ENCODE data around the gene MYO5B. TPM values are rescaled to one million over a fixed set of nuclear protein-coding genes. Genes with fewer than 3 reads are reported as not detected.

Gene MYO5B
- total RNA-seq, 1 experiment from 2014 or later = 32.1 TPM

GRCh38 chr18:50170004-50170403 is 24.9 kb downstream of the MYO5B start:
- Histone ChIP-seq H4K20me1 (ENCODE audit: insufficient read depth) (no peaks in the 10 kb centered on the region), H3K9me3 (ENCODE audit: control insufficient read depth in 1 of 2, insufficient read depth in 1 of 2, low read depth in 1 of 2, low read length in 2 of 2) (no peaks in the 10 kb centered on the region), H3K9ac (ENCODE audit: low read length) (no peak overlapping the region), H2AFZ (ENCODE audit: low read depth, low read length, poor library complexity, severe bottlenecking) (no peak overlapping the region), H3K4me3 (replicated peaks in 1 of 2; ENCODE audit: low read depth in 1 of 2, low read length in 2 of 2) (no peak overlapping the region), H3K79me2 (ENCODE audit: insufficient read depth, low read length) (no peaks in the 10 kb centered on the region), H3K27ac (ENCODE audit: low read depth, low read length) (no peak overlapping the region), H3K27me3 (ENCODE audit: insufficient read depth, low read length) (no peaks in the 10 kb centered on the region), H3K4me2 (ENCODE audit: low read length) (no peak overlapping the region), H3K4me1 (ENCODE audit: control insufficient read depth in 1 of 2, insufficient read depth in 2 of 2, low read length in 2 of 2) (peaks cover 0 to 6% of the 10 kb centered on the region in 2 experiments; a peak in 1 of 4 replicates), H3K36me3 (ENCODE audit: control insufficient read depth in 1 of 2, insufficient read depth in 2 of 2, low read length in 2 of 2) (no peaks in the 10 kb centered on the region), H3K9me2 (ENCODE audit: insufficient read depth) (no peaks in the 10 kb centered on the region)
- TF ChIP-seq CBX3 (IDR thresholded peaks at IDR 0.05; ENCODE audit: low read depth) = no peak
- TF ChIP-seq ZBTB33 (IDR thresholded peaks at IDR 0.05; ENCODE audit: extremely low read depth, insufficient replicate concordance, low read length) = no peak
- TF ChIP-seq SRF (IDR thresholded peaks at IDR 0.05; ENCODE audit: low read depth) = no peak
- no peak for TF ChIP-seq JUND (IDR thresholded peaks at IDR 0.05)
- TF ChIP-seq TCF7L2 (IDR thresholded peaks at IDR 0.05; ENCODE audit: borderline replicate concordance, extremely low read depth, insufficient read depth, insufficient read length) = no peak
- TF ChIP-seq, protein P1, sequence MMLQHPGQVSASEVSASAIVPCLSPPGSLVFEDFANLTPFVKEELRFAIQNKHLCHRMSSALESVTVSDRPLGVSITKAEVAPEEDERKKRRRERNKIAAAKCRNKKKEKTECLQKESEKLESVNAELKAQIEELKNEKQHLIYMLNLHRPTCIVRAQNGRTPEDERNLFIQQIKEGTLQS (IDR thresholded peaks at IDR 0.05) = no peak
- no peak for TF ChIP-seq ZNF274 (IDR thresholded peaks at IDR 0.05; ENCODE audit: low read depth, low read length)
- no peak for TF ChIP-seq CEBPB (IDR thresholded peaks at IDR 0.05; ENCODE audit: low read depth)
- TF ChIP-seq EZH2 (IDR thresholded peaks at IDR 0.05) = no peak
- no peak for TF ChIP-seq ELF1 (IDR thresholded peaks at IDR 0.05; ENCODE audit: borderline replicate concordance, low read depth)
- no peak for TF ChIP-seq EGR1 (IDR thresholded peaks at IDR 0.05; ENCODE audit: low read depth)
- TF ChIP-seq YY1 (IDR thresholded peaks at IDR 0.05; ENCODE audit: extremely low read depth, insufficient replicate concordance, low read depth, low read length) = no peak
- no peak for TF ChIP-seq FOSL1 (IDR thresholded peaks at IDR 0.05; ENCODE audit: low read depth)
- TF ChIP-seq SIN3A (IDR thresholded peaks at IDR 0.05; ENCODE audit: low read depth) = no peak
- TF ChIP-seq ZFX (IDR thresholded peaks at IDR 0.05) = no peak
- no peak for TF ChIP-seq CTCF (IDR thresholded peaks at IDR 0.05 in 2 of 3, conservative IDR thresholded peaks at IDR 0.05 in 1 of 3; ENCODE audit: borderline replicate concordance in 1 of 3, insufficient read depth in 1 of 3, low read depth in 2 of 3, low read length in 2 of 3)
- TF ChIP-seq EZH2phosphoT487 (IDR thresholded peaks at IDR 0.05; ENCODE audit: borderline replicate concordance) = no peak
- TF ChIP-seq RAD21 (IDR thresholded peaks at IDR 0.05; ENCODE audit: low read depth) = no peak
- ATAC-seq = no peak
- ChIA-PET RAD21 (ENCODE audit: low non-redundant PET in 1 of 2, low total read pairs in 2 of 2, uncharacterized antibody in 2 of 2, unreplicated experiment in 2 of 2) (no interaction called here), POLR2A (no interaction called here), CTCF (no interaction called here)
- no TSS peak for BruUV-seq (replicated peaks)
- DNase-seq (ENCODE audit: low read depth, low spot score) = no peak
- intact Hi-C loops (cut with micrococcal nuclease) = no loop called here
